Astrocyte of the cerebellum (primary cell): Measurements from ENCODE around the gene PODN.

Experiments used
- DNase-seq: peaks from one replicate; pipeline ENCODE4 v3.0.0-alpha.2; 2011; ENCODE audit warnings: low read depth
- H3K4me3 ChIP-seq: 2 replicates; pipeline ENCODE4 v1.5.1; 2011; ENCODE audit warnings: mild to moderate bottlenecking, low read depth, low read length, moderate library complexity
- in situ Hi-C: cut with HindIII; loops from 2 replicates; pipeline ENCODE4 v1.10.0; 2017; ENCODE audit warnings: low sequenced_read_pairs
- TF ChIP-seq, protein P1 (sequence below): IDR thresholded peaks from 2 replicates; pipeline ENCODE4 v1.5.1; 2012; ENCODE audit warnings: low read length, low read depth, moderate library complexity, mild to moderate bottlenecking; ENCODE audit errors: missing control alignments

Gene PODN

DNA sequence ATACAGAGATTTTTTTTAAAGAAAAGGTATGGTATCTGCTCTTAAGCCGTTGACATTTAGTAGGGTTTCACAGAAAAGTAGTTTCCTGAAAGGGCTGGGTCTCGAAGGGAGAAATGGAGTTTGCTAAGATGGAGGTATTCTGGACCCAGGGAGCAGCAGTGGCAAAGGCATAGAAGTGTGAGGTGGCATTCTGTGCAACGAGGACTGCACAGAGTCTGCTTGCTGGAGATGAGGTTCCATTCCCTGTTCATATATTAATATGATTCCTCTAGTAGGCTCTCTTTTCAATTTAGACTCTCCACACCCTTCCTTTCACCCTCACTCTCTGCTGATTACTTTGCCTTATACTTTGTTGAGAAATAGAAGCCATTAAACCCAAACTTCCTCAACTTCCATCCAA lies 38.5 kb upstream of the PODN start:
- DNase-seq = no peak
- TF ChIP-seq, protein P1, sequence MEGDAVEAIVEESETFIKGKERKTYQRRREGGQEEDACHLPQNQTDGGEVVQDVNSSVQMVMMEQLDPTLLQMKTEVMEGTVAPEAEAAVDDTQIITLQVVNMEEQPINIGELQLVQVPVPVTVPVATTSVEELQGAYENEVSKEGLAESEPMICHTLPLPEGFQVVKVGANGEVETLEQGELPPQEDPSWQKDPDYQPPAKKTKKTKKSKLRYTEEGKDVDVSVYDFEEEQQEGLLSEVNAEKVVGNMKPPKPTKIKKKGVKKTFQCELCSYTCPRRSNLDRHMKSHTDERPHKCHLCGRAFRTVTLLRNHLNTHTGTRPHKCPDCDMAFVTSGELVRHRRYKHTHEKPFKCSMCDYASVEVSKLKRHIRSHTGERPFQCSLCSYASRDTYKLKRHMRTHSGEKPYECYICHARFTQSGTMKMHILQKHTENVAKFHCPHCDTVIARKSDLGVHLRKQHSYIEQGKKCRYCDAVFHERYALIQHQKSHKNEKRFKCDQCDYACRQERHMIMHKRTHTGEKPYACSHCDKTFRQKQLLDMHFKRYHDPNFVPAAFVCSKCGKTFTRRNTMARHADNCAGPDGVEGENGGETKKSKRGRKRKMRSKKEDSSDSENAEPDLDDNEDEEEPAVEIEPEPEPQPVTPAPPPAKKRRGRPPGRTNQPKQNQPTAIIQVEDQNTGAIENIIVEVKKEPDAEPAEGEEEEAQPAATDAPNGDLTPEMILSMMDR = no peak
- H3K4me3 ChIP-seq = no peak overlapping the region
- in situ Hi-C loops = no loop called here

DNA sequence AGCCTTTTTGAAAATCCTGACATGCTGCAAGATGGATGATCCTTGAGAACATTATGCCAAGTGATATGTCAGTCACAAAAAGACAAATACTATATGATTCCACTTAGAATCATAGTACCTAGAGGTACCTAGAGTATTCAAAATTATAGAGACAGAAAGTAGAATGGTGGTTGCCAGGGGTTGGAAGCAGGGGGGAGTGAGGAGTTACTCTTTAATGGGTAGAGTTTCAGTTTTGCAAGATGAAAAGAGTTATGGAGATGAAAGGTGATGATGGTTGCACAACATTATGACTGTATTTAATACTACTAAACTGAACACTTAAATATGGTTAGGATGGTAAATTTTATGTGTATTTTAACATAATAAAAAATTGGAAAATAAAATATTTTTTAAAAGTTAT lies 37.9 kb upstream of the PODN start:
- DNase-seq = no peak
- H3K4me3 ChIP-seq = no peak overlapping the region
- in situ Hi-C loops = no loop called here
- TF ChIP-seq, protein P1 = no peak

DNA sequence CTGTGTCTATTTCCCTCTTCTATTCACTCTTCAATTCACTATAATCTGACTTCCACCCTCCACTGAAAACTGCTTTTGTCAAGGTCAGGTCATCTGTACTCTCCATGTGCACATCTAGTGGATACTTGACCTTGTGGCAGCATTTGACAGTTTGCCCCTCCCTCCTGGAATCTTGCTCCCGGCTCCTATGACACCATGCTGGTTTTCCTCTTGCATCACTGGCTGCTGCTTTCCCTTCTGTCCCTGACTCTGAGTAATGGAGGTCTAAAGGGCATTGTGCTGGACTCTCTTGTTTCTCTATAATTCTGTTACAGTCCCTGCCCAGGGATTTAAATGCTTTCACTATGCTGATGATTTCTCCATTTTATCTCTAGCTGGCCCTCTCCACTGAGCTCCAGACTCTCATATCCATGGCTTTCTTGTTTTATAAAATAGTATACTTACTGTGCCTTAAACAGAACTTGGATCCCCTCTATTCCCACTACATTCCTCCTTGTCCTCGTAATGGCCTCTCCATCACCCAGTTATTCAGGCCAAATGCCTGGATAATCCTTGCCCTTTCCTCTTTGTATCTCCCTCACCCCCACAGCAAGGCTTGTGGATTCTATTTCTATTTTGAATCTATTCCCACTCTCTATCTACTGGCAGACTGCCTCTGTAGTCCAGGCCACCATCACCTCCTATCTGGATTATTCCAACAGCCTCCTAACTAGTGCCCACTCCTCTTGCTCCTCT lies 36.8 kb upstream of the PODN start:
- no peak for DNase-seq
- H3K4me3 ChIP-seq = no peak overlapping the region
- in situ Hi-C loops = no loop called here
- TF ChIP-seq, protein P1 = no peak

DNA sequence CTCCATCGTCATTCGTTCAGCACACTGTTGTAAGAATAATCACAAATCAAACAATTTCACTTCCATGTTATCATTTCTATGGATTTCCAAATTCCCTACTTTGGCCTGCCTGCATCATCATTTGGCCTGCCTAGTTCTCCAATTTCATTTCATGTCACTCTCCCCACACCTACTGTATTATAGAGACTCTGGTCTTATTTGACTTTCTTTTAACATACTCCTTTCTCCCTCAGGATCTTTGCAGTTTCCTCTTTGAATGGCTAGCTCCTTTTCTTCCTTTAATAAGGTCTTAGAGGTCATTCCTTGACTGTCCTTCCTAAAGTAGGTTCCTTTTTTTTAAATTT lies 36.3 kb upstream of the PODN start:
- no peak overlapping the region for H3K4me3 ChIP-seq
- in situ Hi-C loops = no loop called here
- TF ChIP-seq, protein P1 = no peak
- no peak for DNase-seq

DNA sequence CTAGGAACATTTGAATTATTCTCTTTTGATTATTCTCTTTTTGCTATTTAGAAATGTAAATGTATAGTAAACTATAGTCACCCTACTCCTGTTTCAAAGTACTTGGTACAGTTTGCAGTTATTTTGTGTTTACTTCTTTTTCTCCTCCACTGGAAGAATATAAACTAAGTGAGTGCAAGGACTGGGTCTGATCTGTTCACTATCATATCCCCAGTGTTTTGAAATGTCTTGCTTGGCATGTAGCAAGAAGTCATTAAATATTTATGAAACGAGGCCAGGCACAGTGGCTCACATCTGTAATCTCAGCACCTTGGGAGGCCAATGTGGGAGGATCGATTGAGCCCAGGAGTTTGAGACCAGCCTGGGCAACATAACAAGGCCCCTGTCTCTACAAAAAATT lies 35.8 kb upstream of the PODN start:
- in situ Hi-C loops = no loop called here
- no peak for DNase-seq
- TF ChIP-seq, protein P1 = no peak
- no peak overlapping the region for H3K4me3 ChIP-seq

DNA sequence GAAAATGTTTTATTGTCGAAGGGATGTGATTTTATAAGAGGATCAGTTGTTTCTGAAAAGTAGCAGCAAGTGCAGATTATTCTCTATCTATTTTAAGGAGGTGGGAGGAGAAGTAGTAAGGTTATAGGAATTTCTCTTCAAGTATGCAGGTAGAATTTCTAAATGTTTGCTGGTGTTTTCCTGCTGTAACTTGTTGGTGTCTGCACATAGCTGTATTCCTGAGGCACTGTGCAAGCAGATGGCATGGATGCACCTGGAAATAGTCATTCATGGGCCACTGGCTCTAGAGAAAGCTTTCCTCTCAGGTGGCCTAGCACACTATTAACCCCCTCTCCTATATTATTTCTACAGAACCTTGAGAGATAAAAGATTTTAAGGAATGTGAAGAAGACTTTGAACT lies 30.3 kb upstream of the PODN start:
- in situ Hi-C loops = no loop called here
- TF ChIP-seq, protein P1 = no peak
- no peak for DNase-seq
- H3K4me3 ChIP-seq = no peak overlapping the region
